Activated naive CD8-positive, alpha-beta T cell treated with anti-CD3 and anti-CD28 coated beads, Interleukin-2, amount 10 ng/mL, durations not matched to agents 7 days and 5 days (primary cell): ENCODE measurements around the gene BTBD7. TPM values are rescaled to one million over a fixed set of nuclear protein-coding genes. Genes with fewer than 3 reads are reported as not detected.
"Not testable (repeated sequence)": the region's sequence is repeated elsewhere in the genome, so short reads cannot be mapped to it uniquely, and the experiment has no call there.

Experiments
- ATAC-seq: fragments of 150-1000 bp; cut with Tn5 transposase; one replicate; pipeline ENCODE4 v1.10.0; 2021; ENCODE audit warnings: low read depth, moderate library complexity
- POLR2A ChIA-PET: fragments of 350-600 bp; sonication (Branson Sonifier 250); formaldehyde crosslinking; loops from one replicate; lab custom pipeline; 2021; ENCODE audit warnings: antibody characterized with exemption; lab: Charles Lee
- DNase-seq: peaks from one replicate; pipeline ENCODE4 v3.0.0; 2021
- H3K27ac Mint-ChIP-seq: one replicate; pipeline ENCODE4 v1.8.0; 2022; ENCODE audit warnings: mild to moderate bottlenecking, mixed read lengths
- H3K27me3 Mint-ChIP-seq: one replicate; pipeline ENCODE4 v1.8.0; 2022; ENCODE audit warnings: mild to moderate bottlenecking, moderate library complexity, mixed read lengths
- H3K36me3 Mint-ChIP-seq: one replicate; pipeline ENCODE4 v1.8.0; 2021; ENCODE audit warnings: mild to moderate bottlenecking, mixed read lengths
- H3K4me1 Mint-ChIP-seq: one replicate; pipeline ENCODE4 v1.8.0; 2021; ENCODE audit warnings: mixed read lengths
- H3K4me3 Mint-ChIP-seq: one replicate; pipeline ENCODE4 v1.8.0; 2022; ENCODE audit warnings: mild to moderate bottlenecking, moderate library complexity, mixed read lengths
- H3K9me3 Mint-ChIP-seq: one replicate; pipeline ENCODE4 v1.8.0; 2021; ENCODE audit warnings: mixed read lengths
- total RNA-seq, 2 experiments: library from RNA; stranded (reverse); gene quantifications; one replicate each; pipeline ENCODE4 v1.2.3, GENCODE V29; 2021

The BTBD7 gene
- total RNA-seq, 2 experiments from 2014 or later, result 22.3 to 24.8 TPM

- POLR2A ChIA-PET, result interaction anchor here (0.6 kb wide), 1 partner anchor 12 kb away, joined by 3 read pairs; no protein-coding TSS in a partner anchor
- ATAC-seq (no peak), DNase-seq (no peak)
- Mint-ChIP-seq H3K36me3 (peaks cover 13% of the 10 kb centered on the region), H3K27me3 (no peaks in the 10 kb centered on the region), H3K4me1 (no peaks in the 10 kb centered on the region), H3K4me3 (no peak overlapping the region), H3K9me3 (no peaks in the 10 kb centered on the region), H3K27ac (no peak overlapping the region)
Measured at GRCh38 chr14:93240678-93241000, 92.2 kb downstream of the BTBD7 start.

- ATAC-seq (no peak), DNase-seq (no peak)
- H3K36me3 Mint-ChIP-seq, result peaks cover 9% of the 10 kb centered on the region
Measured at GRCh38 chr14:93239869-93240677, 92.8 kb downstream of the BTBD7 start.

GRCh38 chr14:93234798-93235197 is 98.0 kb downstream of the BTBD7 start:
- POLR2A ChIA-PET, result no interaction called here

More at GRCh38 chr14:93239869-93240677, 92.8 kb downstream of the BTBD7 start:
- Mint-ChIP-seq H3K27me3 (no peaks in the 10 kb centered on the region), H3K4me3 (no peak overlapping the region), H3K4me1 (no peaks in the 10 kb centered on the region), H3K9me3 (no peaks in the 10 kb centered on the region), H3K27ac (no peak overlapping the region)
- POLR2A ChIA-PET, result interaction anchor here (0.6 kb wide), 1 partner anchor 12 kb away, joined by 3 read pairs; no protein-coding TSS in a partner anchor

DNA sequence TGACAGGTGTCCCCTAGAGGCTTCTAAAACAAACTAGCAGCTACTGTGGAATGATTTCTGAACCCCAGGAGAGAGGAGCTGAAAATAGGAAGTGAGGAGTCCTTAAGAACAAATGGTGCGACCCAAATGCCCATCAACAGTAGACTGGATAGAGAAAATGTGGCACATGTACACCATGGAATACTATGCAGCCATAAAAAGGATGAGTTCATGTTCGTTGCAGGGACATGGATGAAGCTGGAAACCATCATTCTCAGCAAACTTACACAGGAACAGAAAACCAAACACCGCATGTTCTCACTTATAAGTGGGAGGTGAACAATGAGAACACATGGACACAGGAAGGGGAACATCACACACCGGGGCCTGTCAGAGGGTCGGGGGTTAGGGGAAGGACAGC is 99.8 kb downstream of the BTBD7 start:
- POLR2A ChIA-PET, result interaction anchor here (0.7 kb wide), 1 partner anchor 12 kb away, joined by 3 read pairs; no protein-coding TSS in a partner anchor
- ATAC-seq, DNase-seq, H3K27ac Mint-ChIP-seq, H3K36me3 Mint-ChIP-seq, H3K9me3 Mint-ChIP-seq, H3K4me3 Mint-ChIP-seq, H3K4me1 Mint-ChIP-seq: not testable (repeated sequence)
- H3K27me3 Mint-ChIP-seq, result peaks cover 23% of the 10 kb centered on the region

More at GRCh38 chr14:93234798-93235197, 98.0 kb downstream of the BTBD7 start:
- ATAC-seq, result no peak
- no peaks in the 10 kb centered on the region for H3K9me3 Mint-ChIP-seq
- peaks cover 23% of the 10 kb centered on the region for H3K27me3 Mint-ChIP-seq
- H3K4me3 Mint-ChIP-seq, result no peak overlapping the region
- no peak overlapping the region for H3K27ac Mint-ChIP-seq
- H3K4me1 Mint-ChIP-seq, result peaks cover 5% of the 10 kb centered on the region
- no peaks in the 10 kb centered on the region for H3K36me3 Mint-ChIP-seq
- no peak for DNase-seq

DNA sequence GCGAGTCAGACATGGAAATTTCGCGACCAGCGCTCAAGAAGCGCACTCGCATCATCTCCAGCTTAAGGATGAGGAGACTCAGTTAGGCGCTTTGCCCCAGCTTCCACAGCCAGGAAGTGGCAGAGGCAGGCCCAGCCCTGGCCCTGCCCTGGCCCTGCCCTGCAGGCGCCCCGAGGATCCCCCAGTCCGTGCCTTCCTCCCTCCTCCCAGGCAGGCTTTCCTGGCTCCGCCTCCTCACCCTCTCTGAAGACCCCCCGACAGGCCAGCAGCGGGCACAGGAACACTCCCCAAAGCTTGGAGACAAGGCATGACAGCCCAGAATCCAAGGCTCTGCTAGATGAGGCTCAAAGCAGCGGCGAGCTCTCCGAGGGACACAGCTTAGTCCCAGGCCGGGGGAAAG is 100.7 kb downstream of the BTBD7 start:
- Mint-ChIP-seq H3K4me1 (peaks cover 5% of the 10 kb centered on the region), H3K27me3 (peaks cover 23% of the 10 kb centered on the region), H3K9me3 (no peaks in the 10 kb centered on the region), H3K27ac (no peak overlapping the region), H3K4me3 (peak overlapping the region; percentile 67), H3K36me3 (peaks cover 3% of the 10 kb centered on the region)
- no peak for ATAC-seq
- no peak for DNase-seq
- POLR2A ChIA-PET, result no interaction called here

- no peak for DNase-seq
Measured at GRCh38 chr14:93231129-93231979, 101.5 kb downstream of the BTBD7 start.

GRCh38 chr14:93230539-93230938 is 102.3 kb downstream of the BTBD7 start:
- H3K27ac Mint-ChIP-seq, result no peak overlapping the region
- POLR2A ChIA-PET, result interaction anchor here (1.6 kb wide), 1 partner anchor 101 kb away, joined by 3 read pairs; no protein-coding TSS in a partner anchor
- no peak for ATAC-seq

More at GRCh38 chr14:93231129-93231979, 101.5 kb downstream of the BTBD7 start:
- peaks cover 23% of the 10 kb centered on the region for H3K27me3 Mint-ChIP-seq
- peaks cover 5% of the 10 kb centered on the region for H3K4me1 Mint-ChIP-seq
- H3K27ac Mint-ChIP-seq, result no peak overlapping the region
- no peaks in the 10 kb centered on the region for H3K9me3 Mint-ChIP-seq
- H3K36me3 Mint-ChIP-seq, result peaks cover 7% of the 10 kb centered on the region
- peak; percentile 65 for ATAC-seq
- POLR2A ChIA-PET, result interaction anchor here (1.6 kb wide), 1 partner anchor 100 kb away, joined by 3 read pairs; no protein-coding TSS in a partner anchor
- H3K4me3 Mint-ChIP-seq, result peak overlapping the region; percentile 67

DNA sequence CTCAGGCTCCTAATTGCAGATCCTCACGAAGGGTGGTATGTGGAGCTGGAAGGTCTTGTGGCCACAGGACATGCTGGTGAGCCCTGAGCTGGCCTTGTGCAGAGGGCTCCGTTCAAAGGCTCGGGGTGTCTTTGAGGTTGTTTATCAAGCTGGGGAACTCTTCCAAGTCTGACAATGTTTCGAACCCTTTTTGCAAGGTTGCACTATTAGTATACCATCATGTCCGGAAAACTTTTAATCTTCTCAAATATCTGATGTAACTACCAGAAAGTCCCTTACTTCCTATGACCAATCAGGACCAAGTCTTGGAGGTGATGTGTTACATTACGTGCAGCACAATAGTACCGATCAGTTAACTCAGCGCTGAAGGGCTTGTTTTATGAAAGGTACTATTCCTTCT is 104.3 kb downstream of the BTBD7 start:
- Mint-ChIP-seq H3K27me3 (peaks cover 13% of the 10 kb centered on the region), H3K9me3 (no peaks in the 10 kb centered on the region), H3K36me3 (peaks cover 20% of the 10 kb centered on the region), H3K4me3 (no peak overlapping the region), H3K27ac (no peak overlapping the region), H3K4me1 (peaks cover 5% of the 10 kb centered on the region)
- ATAC-seq (no peak), DNase-seq (no peak)
- POLR2A ChIA-PET, result no interaction called here

More at GRCh38 chr14:93230539-93230938, 102.3 kb downstream of the BTBD7 start:
- Mint-ChIP-seq H3K36me3 (peaks cover 14% of the 10 kb centered on the region), H3K27me3 (peaks cover 23% of the 10 kb centered on the region), H3K4me3 (peak overlapping the region; percentile 67), H3K9me3 (no peaks in the 10 kb centered on the region), H3K4me1 (peaks cover 5% of the 10 kb centered on the region)
- no peak for DNase-seq

DNA sequence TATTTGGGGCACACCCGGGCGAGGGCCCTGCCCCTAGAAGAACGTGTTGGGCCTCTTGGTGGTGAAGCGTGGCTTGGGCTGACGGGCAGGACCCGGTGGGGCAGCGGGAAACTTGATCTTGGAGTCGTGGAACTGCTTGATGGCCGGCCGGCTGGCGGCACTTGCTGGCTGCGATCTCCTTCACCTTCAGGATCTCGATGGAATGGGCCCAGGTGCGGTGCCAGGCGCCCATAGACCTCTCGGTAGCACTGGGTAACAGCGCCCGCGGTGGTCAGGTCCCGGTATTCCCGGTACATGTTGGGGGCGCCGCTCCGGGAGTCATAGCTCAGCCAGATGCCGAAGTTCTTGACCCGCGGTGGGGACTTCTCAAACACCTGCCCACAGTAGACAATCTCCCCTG is 109.3 kb downstream of the BTBD7 start:
- H3K4me1 Mint-ChIP-seq, result peaks cover 8% of the 10 kb centered on the region
- H3K9me3 Mint-ChIP-seq, result no peaks in the 10 kb centered on the region
- H3K4me3 Mint-ChIP-seq, result no peak overlapping the region
- H3K36me3 Mint-ChIP-seq, result peaks cover 37% of the 10 kb centered on the region
- ATAC-seq, result no peak
- no peaks in the 10 kb centered on the region for H3K27me3 Mint-ChIP-seq
- no peak overlapping the region for H3K27ac Mint-ChIP-seq
- POLR2A ChIA-PET, result no interaction called here
- no peak for DNase-seq

DNA sequence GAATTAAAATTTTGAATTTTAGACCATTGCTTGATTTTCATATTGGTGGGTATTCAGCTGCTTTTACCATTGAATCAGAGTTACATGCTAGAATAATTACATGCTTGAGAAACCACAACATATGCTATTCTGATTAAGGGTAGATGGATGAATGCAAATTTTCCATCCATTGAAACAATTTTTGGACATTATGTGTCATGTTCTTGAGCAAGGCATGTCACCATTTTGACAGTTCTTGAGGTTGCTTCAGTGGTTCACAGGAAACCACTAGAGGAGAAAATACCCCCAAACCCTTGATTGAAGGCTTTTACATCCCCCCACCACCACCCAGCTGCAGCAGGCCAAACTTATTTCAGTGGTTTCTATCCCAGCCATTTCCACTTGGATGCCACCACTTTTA is 112.3 kb downstream of the BTBD7 start:
- no peaks in the 10 kb centered on the region for H3K9me3 Mint-ChIP-seq
- ATAC-seq (no peak), DNase-seq (no peak)
- no peak overlapping the region for H3K27ac Mint-ChIP-seq
- POLR2A ChIA-PET, result interaction anchor here (1.9 kb wide), 1 partner anchor 14 kb away, joined by 5 read pairs; the partner anchor contains the start of genes GON7 and UBR7
- H3K36me3 Mint-ChIP-seq, result peaks cover 35% of the 10 kb centered on the region
- H3K4me1 Mint-ChIP-seq, result peaks cover 8% of the 10 kb centered on the region
- H3K4me3 Mint-ChIP-seq, result no peak overlapping the region
- no peaks in the 10 kb centered on the region for H3K27me3 Mint-ChIP-seq

GRCh38 chr14:93219103-93219726 is 113.6 kb downstream of the BTBD7 start:
- peaks cover 8% of the 10 kb centered on the region for H3K4me1 Mint-ChIP-seq
- no peak overlapping the region for H3K27ac Mint-ChIP-seq

DNA sequence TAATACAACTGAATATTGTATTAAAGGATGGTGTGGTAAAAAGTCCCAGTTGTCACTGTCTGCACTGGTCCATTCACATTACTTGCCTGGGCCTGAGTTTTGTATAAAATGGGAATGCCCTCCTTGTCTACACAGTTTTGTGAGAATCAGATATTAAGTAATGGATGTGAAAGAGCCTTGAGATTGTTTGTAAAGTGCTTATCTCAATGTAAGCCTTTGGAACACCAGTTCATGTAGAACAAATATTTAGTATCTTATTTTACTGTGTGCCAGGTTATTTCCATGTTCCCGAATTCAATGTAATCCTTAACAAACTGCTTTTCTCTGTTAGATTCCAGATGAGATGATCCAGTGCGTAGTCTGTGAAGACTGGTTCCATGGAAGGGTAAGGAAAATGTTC is 118.2 kb downstream of the BTBD7 start:
- Mint-ChIP-seq H3K36me3 (peaks cover 27% of the 10 kb centered on the region), H3K9me3 (no peaks in the 10 kb centered on the region), H3K4me1 (peaks cover 8% of the 10 kb centered on the region), H3K27ac (no peak overlapping the region), H3K4me3 (no peak overlapping the region), H3K27me3 (no peaks in the 10 kb centered on the region)
- ATAC-seq (no peak), DNase-seq (no peak)
- POLR2A ChIA-PET, result no interaction called here

More at GRCh38 chr14:93219103-93219726, 113.6 kb downstream of the BTBD7 start:
- no peak overlapping the region for H3K4me3 Mint-ChIP-seq
- ATAC-seq (peak; percentile 82), DNase-seq (no peak)
- H3K36me3 Mint-ChIP-seq, result peaks cover 33% of the 10 kb centered on the region
- no peaks in the 10 kb centered on the region for H3K9me3 Mint-ChIP-seq
- no peaks in the 10 kb centered on the region for H3K27me3 Mint-ChIP-seq
- POLR2A ChIA-PET, result interaction anchor here (0.7 kb wide), 2 partner anchors 112 to 169 kb away, joined by 3 read pairs; no protein-coding TSS in a partner anchor

GRCh38 chr14:93212432-93212831 is 120.4 kb downstream of the BTBD7 start:
- no peaks in the 10 kb centered on the region for H3K27me3 Mint-ChIP-seq
- H3K9me3 Mint-ChIP-seq, result no peaks in the 10 kb centered on the region
- no peak for DNase-seq
- H3K27ac Mint-ChIP-seq, result peak overlapping the region; percentile 18
- POLR2A ChIA-PET, result no interaction called here
- no peak for ATAC-seq
- H3K36me3 Mint-ChIP-seq, result peaks cover 23% of the 10 kb centered on the region
- H3K4me3 Mint-ChIP-seq, result no peak overlapping the region
- peaks cover 19% of the 10 kb centered on the region for H3K4me1 Mint-ChIP-seq
